ENCODE data around the gene SREBF1.

GRCh38 chr17:17783825-17784656 lies 52.7 kb downstream of the SREBF1 start:
- TF ChIP-seq EZH2 (IDR thresholded peaks at IDR 0.05; ENCODE audit: insufficient read depth, poor library complexity, severe bottlenecking) (no peak), EZH2phosphoT487 (IDR thresholded peaks at IDR 0.05; ENCODE audit: insufficient read depth, low read depth) (no peak)

All from GM23248 (cell line).